A549 treated with ZK216348 at 1 μM for 4 hours (cell line): ENCODE results near the gene SNAP47. TPM values are rescaled to one million over a fixed set of nuclear protein-coding genes. Genes with fewer than 3 reads are reported as not detected.

Experiments
- total RNA-seq: library from RNA; stranded (reverse); fragments of 200-300 nt; extraction: Qiagen RNA extraction; gene quantifications from 5 replicates; pipeline ENCODE4 v1.2.3, GENCODE V29; 2022; ENCODE audit warnings: low read depth

The SNAP47 gene
- 25.7 to 32.4 TPM (median 29.6 TPM) in 5 replicates for total RNA-seq

GRCh38 chr1:227734856-227735538 lies at the start of gene SNAP47, which contains the start of gene JMJD4:
Gene SNAP47 (plus strand): TSS chr1:227735435. CDS start chr1:227747737, 12,302 bp downstream.
Gene JMJD4 (minus strand): TSS chr1:227735302. CDS start chr1:227735273, 29 bp downstream.

GRCh38 chr1:227815468-227816409 lies 80.5 kb downstream of the SNAP47 start, which contains the start of gene PRSS38:
Gene PRSS38 (plus strand): TSS chr1:227815675. CDS start chr1:227815717, 42 bp downstream.

Other genes starting within 250 kb of the SNAP47 start
- 0.58 to 2.5 TPM (median 1.8 TPM) in 5 replicates for gene ZNF678, start 171.9 kb upstream of the SNAP47 start, total RNA-seq
- 24.9 to 34.5 TPM (median 28.9 TPM) in 5 replicates for gene JMJD4, start 133 bp upstream of the SNAP47 start, total RNA-seq
- gene PRSS38, start 80.2 kb downstream of the SNAP47 start, total RNA-seq = not detected in 5 replicates
- 4.8 to 10.4 TPM (median 8.0 TPM) in 5 replicates for gene WNT9A, start 212.5 kb downstream of the SNAP47 start, total RNA-seq